Progenitor cell of endocrine pancreas (in vitro differentiated cells): ENCODE data around the gene NLRP9. TPM values are rescaled to one million over a fixed set of nuclear protein-coding genes. Genes with fewer than 3 reads are reported as not detected.
A peak's percentile ranks its signal among the peaks of the same experiment; 100 is the strongest.

Source experiments
- DNase-seq: peaks from one replicate; pipeline ENCODE4 v3.0.0; 2021; ENCODE audit warnings: low spot score; ENCODE audit not compliant: unreplicated experiment
- H3K27ac Mint-ChIP-seq: 2 replicates; pipeline ENCODE4 v1.8.0; 2021; ENCODE audit warnings: mild to moderate bottlenecking, moderate library complexity, mixed read lengths
- H3K27me3 Mint-ChIP-seq: 2 replicates; pipeline ENCODE4 v1.8.0; 2021; ENCODE audit warnings: mixed read lengths
- H3K36me3 Mint-ChIP-seq: 2 replicates; pipeline ENCODE4 v1.8.0; 2022; ENCODE audit warnings: mixed read lengths; ENCODE audit not compliant: insufficient read depth
- H3K4me1 Mint-ChIP-seq: 2 replicates; pipeline ENCODE4 v1.8.0; 2021; ENCODE audit warnings: low read depth, mixed read lengths
- H3K4me3 Mint-ChIP-seq: 2 replicates; pipeline ENCODE4 v1.8.0; 2021; ENCODE audit warnings: low read depth, mild to moderate bottlenecking, moderate library complexity, mixed read lengths
- H3K9me3 Mint-ChIP-seq: 2 replicates; pipeline ENCODE4 v1.8.0; 2021; ENCODE audit warnings: low read depth, mixed read lengths
- CTCF ChIP-seq: fragments of 200-600 bp; sonication (generic); IDR thresholded peaks from one replicate; pipeline ENCODE4 v1.5.0; 2021; ENCODE audit warnings: antibody characterized with exemption, mild to moderate bottlenecking; ENCODE audit not compliant: unreplicated experiment
- total RNA-seq: library from RNA; stranded (reverse); gene quantifications from 2 replicates; pipeline ENCODE4 v1.2.1, GENCODE V29; 2021

The NLRP9 gene
- total RNA-seq, 1 donor from 2014 or later = not detected

GRCh38 chr19:55670280-55671053 lies 67.7 kb downstream of the NLRP9 start:
- Mint-ChIP-seq H3K4me1 (peaks cover 9% of the 10 kb centered on the region), H3K27me3 (no peaks in the 10 kb centered on the region), H3K36me3 (peaks cover 14% of the 10 kb centered on the region), H3K4me3 (no peak overlapping the region), H3K27ac (no peak overlapping the region), H3K9me3 (no peaks in the 10 kb centered on the region)
- TF ChIP-seq CTCF = no peak
- no peak for DNase-seq

- peak overlapping the region; percentile 10 for H3K27ac Mint-ChIP-seq
- TF ChIP-seq CTCF = no peak
- H3K4me1 Mint-ChIP-seq = peaks cover 9% of the 10 kb centered on the region
- H3K27me3 Mint-ChIP-seq = no peaks in the 10 kb centered on the region
- peaks cover 14% of the 10 kb centered on the region for H3K36me3 Mint-ChIP-seq
- no peak for DNase-seq
- H3K9me3 Mint-ChIP-seq = no peaks in the 10 kb centered on the region
- H3K4me3 Mint-ChIP-seq = no peak overlapping the region
Measured at GRCh38 chr19:55669418-55670279, 68.6 kb downstream of the NLRP9 start.

GRCh38 chr19:55668603-55669348 lies 69.4 kb downstream of the NLRP9 start:
- H3K27me3 Mint-ChIP-seq = no peaks in the 10 kb centered on the region
- H3K9me3 Mint-ChIP-seq = no peaks in the 10 kb centered on the region
- DNase-seq = no peak
- H3K4me1 Mint-ChIP-seq = peaks cover 5% of the 10 kb centered on the region
- H3K27ac Mint-ChIP-seq = no peak overlapping the region
- no peak for TF ChIP-seq CTCF
- H3K4me3 Mint-ChIP-seq = no peak overlapping the region
- H3K36me3 Mint-ChIP-seq = peaks cover 13% of the 10 kb centered on the region

GRCh38 chr19:55667958-55668357 lies 70.2 kb downstream of the NLRP9 start:
- H3K27me3 Mint-ChIP-seq = no peaks in the 10 kb centered on the region
- peaks cover 3% of the 10 kb centered on the region for H3K4me1 Mint-ChIP-seq
- DNase-seq = no peak
- peaks cover 14% of the 10 kb centered on the region for H3K36me3 Mint-ChIP-seq
- H3K27ac Mint-ChIP-seq = peak overlapping the region; percentile 56
- TF ChIP-seq CTCF = no peak
- H3K4me3 Mint-ChIP-seq = no peak overlapping the region
- no peaks in the 10 kb centered on the region for H3K9me3 Mint-ChIP-seq

GRCh38 chr19:55667511-55667910 lies 70.7 kb downstream of the NLRP9 start:
- H3K27me3 Mint-ChIP-seq = no peaks in the 10 kb centered on the region
- H3K36me3 Mint-ChIP-seq = peaks cover 18% of the 10 kb centered on the region

More at GRCh38 chr19:55667511-55667910, 70.7 kb downstream of the NLRP9 start:
- H3K4me1 Mint-ChIP-seq = peaks cover 3% of the 10 kb centered on the region
- TF ChIP-seq CTCF = no peak
- no peaks in the 10 kb centered on the region for H3K9me3 Mint-ChIP-seq
- no peak for DNase-seq
- peak overlapping the region; percentile 56 for H3K27ac Mint-ChIP-seq
- H3K4me3 Mint-ChIP-seq = no peak overlapping the region
